ENCODE results near the gene CPEB4. TPM values are rescaled to one million over a fixed set of nuclear protein-coding genes. Genes with fewer than 3 reads are reported as not detected.
A peak's percentile ranks its signal among the peaks of the same experiment; 100 is the strongest.

CPEB4 gene
- total RNA-seq, 1 experiment from 2014 or later: 8.7 TPM

GRCh38 chr5:173972925-173973615, 84.9 kb downstream of the CPEB4 start:
- TF ChIP-seq, protein P1, sequence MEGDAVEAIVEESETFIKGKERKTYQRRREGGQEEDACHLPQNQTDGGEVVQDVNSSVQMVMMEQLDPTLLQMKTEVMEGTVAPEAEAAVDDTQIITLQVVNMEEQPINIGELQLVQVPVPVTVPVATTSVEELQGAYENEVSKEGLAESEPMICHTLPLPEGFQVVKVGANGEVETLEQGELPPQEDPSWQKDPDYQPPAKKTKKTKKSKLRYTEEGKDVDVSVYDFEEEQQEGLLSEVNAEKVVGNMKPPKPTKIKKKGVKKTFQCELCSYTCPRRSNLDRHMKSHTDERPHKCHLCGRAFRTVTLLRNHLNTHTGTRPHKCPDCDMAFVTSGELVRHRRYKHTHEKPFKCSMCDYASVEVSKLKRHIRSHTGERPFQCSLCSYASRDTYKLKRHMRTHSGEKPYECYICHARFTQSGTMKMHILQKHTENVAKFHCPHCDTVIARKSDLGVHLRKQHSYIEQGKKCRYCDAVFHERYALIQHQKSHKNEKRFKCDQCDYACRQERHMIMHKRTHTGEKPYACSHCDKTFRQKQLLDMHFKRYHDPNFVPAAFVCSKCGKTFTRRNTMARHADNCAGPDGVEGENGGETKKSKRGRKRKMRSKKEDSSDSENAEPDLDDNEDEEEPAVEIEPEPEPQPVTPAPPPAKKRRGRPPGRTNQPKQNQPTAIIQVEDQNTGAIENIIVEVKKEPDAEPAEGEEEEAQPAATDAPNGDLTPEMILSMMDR (conservative IDR thresholded peaks at IDR 0.05): peak; percentile 93
- peaks cover 5% of the 10 kb centered on the region; the same call in 1 of the 2 replicates for H3K4me1 ChIP-seq (ENCODE audit: insufficient read depth, low read length)
- no peak overlapping the region for H2BK5ac ChIP-seq (ENCODE audit: insufficient read length, low read length)
- no peak overlapping the region for H3K23ac ChIP-seq (ENCODE audit: insufficient read length, low read depth, low read length)
- peaks cover 0 to 8% (median 4%) of the 10 kb centered on the region in 3 experiments; a peak in 3 of 7 replicates for H3K36me3 Mint-ChIP-seq (ENCODE audit: insufficient read depth in 1 of 3, low read depth in 3 of 3)
- no peak overlapping the region for H4K8ac ChIP-seq (replicated peaks; ENCODE audit: insufficient read length, low read depth, low read length)
- peak overlapping the region; percentile 59 for H3K4me2 ChIP-seq (ENCODE audit: insufficient read depth, insufficient read length, low read length)
- H3K9ac ChIP-seq (ENCODE audit: extremely low read depth, insufficient read length, low read length): peak overlapping the region; percentile 9
- no peaks in the 10 kb centered on the region for H3K23me2 ChIP-seq (ENCODE audit: insufficient read length, low read depth, low read length, poor library complexity, severe bottlenecking)
- peak overlapping the region; percentile 9 for H2AFZ ChIP-seq (ENCODE audit: low read length)
- no peak overlapping the region for H2BK20ac ChIP-seq (ENCODE audit: low read depth, low read length, poor library complexity, severe bottlenecking)
- peak overlapping the region; percentile 5; the same call in 1 of the 2 replicates for H3K14ac ChIP-seq (ENCODE audit: insufficient read depth, low read length)
- no peak overlapping the region for H3T11ph ChIP-seq (ENCODE audit: low read length)
- H3K79me2 ChIP-seq (ENCODE audit: insufficient read depth, low read length): no peaks in the 10 kb centered on the region
- no peaks in the 10 kb centered on the region for H4K20me1 ChIP-seq (ENCODE audit: control insufficient read depth, insufficient read depth, insufficient read length)
- no peak overlapping the region for H2AK5ac ChIP-seq (ENCODE audit: insufficient read length, low read length)
- H4K5ac ChIP-seq (ENCODE audit: insufficient read length, low read depth, low read length): no peak overlapping the region
- H3K4me1 Mint-ChIP-seq: peaks cover 52 to 57% of the 10 kb centered on the region in 2 experiments
- peak overlapping the region; percentile 94 to 98 (median 98) for H3K27ac Mint-ChIP-seq
- H3K27ac ChIP-seq (ENCODE audit: insufficient read length, low read depth, low read length): no peak overlapping the region
- no peaks in the 10 kb centered on the region for H3K9me3 ChIP-seq (ENCODE audit: control insufficient read depth, low read depth, low read length)
- no peak overlapping the region for H2BK12ac ChIP-seq (ENCODE audit: insufficient read length, low read depth, low read length)
- no peak overlapping the region for H2BK120ac ChIP-seq (ENCODE audit: low read depth, low read length, poor library complexity, severe bottlenecking)
- H3K9me3 Mint-ChIP-seq: peaks cover 8 to 14% of the 10 kb centered on the region in 2 experiments; a peak in 4 of 5 replicates
- H3K27me3 Mint-ChIP-seq (ENCODE audit: low read depth): peaks cover 3% of the 10 kb centered on the region
- no peak overlapping the region for H4K91ac ChIP-seq (ENCODE audit: insufficient read length, low read depth, low read length)
- H3K4ac ChIP-seq (ENCODE audit: low read depth, low read length): no peak overlapping the region
- peak; percentile 84 for DNase-seq
- peak overlapping the region; percentile 73 for H3K18ac ChIP-seq (ENCODE audit: insufficient read length, low read depth, low read length)
- H3K79me1 ChIP-seq (ENCODE audit: insufficient read depth, low read depth, low read length, poor library complexity, severe bottlenecking): no peaks in the 10 kb centered on the region
- H2BK15ac ChIP-seq (ENCODE audit: low read depth, low read length): no peak overlapping the region
- no peak overlapping the region for H3K56ac ChIP-seq (ENCODE audit: insufficient read length, low read depth, low read length)
- peak overlapping the region; percentile 69 to 75 for H3K4me3 Mint-ChIP-seq
- WGBS (ENCODE audit: extremely low coverage, insufficient read length, low lambda C conversion rate): no CpG with 5 or more reads among the region's 30 CpGs
- H3K27me3 ChIP-seq (ENCODE audit: insufficient read depth, low read length): no peaks in the 10 kb centered on the region

All from H9 (cell line).